Measurements from ENCODE around the gene MMP17.

MMP17 gene

DNA sequence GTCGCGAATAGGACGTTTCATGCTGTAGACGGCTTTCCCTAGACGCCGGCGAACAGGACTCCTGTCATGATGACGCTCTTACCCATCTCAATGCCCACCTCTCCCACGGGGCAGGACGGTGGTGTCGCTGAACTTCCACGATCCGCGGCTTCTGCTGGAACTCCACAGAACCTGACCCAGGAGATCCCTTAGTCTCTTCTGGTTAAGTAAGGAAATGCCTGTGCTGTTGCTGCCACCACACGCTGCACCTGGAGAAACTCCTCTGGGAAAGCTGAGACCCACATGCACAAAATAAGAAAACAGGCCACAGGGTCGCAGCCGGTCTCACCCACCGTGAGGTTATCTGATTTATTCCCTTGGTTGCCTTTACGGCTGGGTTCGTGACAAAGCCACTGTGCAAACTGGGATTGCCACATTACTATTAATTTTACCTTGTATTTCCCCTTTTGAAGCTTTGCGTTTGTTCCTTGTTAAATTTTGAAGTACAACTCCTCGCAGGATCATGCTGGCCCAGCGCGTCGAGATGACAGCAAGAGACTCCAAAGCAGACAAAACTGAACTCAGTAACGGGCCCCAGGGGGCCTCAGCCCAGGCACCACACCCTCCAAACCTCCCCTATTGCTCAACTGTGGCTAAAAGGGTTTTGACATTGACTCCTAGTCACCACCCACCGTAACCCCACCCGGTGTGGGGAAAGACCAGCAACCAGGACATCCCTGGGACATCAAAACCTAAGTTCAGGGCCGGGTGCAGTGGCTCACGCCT, 9.2 kb upstream of the MMP17 start:
- TF ChIP-seq FOXP2 (optimal IDR thresholded peaks at IDR 0.05; ENCODE audit: borderline replicate concordance, extremely low read depth, extremely low read length, insufficient read depth): no peak
- TF ChIP-seq, protein P1, sequence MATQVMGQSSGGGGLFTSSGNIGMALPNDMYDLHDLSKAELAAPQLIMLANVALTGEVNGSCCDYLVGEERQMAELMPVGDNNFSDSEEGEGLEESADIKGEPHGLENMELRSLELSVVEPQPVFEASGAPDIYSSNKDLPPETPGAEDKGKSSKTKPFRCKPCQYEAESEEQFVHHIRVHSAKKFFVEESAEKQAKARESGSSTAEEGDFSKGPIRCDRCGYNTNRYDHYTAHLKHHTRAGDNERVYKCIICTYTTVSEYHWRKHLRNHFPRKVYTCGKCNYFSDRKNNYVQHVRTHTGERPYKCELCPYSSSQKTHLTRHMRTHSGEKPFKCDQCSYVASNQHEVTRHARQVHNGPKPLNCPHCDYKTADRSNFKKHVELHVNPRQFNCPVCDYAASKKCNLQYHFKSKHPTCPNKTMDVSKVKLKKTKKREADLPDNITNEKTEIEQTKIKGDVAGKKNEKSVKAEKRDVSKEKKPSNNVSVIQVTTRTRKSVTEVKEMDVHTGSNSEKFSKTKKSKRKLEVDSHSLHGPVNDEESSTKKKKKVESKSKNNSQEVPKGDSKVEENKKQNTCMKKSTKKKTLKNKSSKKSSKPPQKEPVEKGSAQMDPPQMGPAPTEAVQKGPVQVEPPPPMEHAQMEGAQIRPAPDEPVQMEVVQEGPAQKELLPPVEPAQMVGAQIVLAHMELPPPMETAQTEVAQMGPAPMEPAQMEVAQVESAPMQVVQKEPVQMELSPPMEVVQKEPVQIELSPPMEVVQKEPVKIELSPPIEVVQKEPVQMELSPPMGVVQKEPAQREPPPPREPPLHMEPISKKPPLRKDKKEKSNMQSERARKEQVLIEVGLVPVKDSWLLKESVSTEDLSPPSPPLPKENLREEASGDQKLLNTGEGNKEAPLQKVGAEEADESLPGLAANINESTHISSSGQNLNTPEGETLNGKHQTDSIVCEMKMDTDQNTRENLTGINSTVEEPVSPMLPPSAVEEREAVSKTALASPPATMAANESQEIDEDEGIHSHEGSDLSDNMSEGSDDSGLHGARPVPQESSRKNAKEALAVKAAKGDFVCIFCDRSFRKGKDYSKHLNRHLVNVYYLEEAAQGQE (IDR thresholded peaks at IDR 0.05; ENCODE audit: insufficient read depth in 1 of 2, low read depth in 2 of 2, low read length in 2 of 2): no peak

DNA sequence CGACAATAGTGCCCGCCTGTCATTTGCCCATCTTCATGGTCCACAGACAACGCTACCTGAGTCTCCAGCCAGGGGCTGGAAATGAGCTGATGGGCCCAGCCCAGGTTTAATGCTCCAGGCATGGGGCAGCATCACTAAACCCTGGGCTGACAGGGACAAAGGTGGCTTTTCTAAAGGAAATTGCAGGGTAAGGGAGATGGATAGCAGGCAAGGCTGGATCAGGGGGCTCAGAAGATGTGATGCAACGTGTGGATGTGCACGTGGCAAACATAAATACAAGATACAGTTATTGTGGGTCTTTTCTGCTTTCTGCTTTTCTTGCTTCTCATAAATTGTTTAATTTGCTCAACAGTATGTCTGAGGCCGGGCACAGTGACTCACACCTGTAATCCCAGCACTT, 3.7 kb upstream of the MMP17 start:
- TF ChIP-seq, protein P1 (IDR thresholded peaks at IDR 0.05; ENCODE audit: insufficient read depth in 1 of 2, low read depth in 2 of 2, low read length in 2 of 2): no peak
- no peak for TF ChIP-seq SIN3A (IDR thresholded peaks at IDR 0.05; ENCODE audit: borderline replicate concordance, insufficient read depth, low read length)
- TF ChIP-seq TAF1 (IDR thresholded peaks at IDR 0.05; ENCODE audit: borderline replicate concordance, insufficient read depth, low read length): no peak
- TF ChIP-seq POLR2AphosphoS5 (IDR thresholded peaks at IDR 0.05; ENCODE audit: low read depth, low read length): no peak
- TF ChIP-seq FOXP2 (optimal IDR thresholded peaks at IDR 0.05; ENCODE audit: borderline replicate concordance, extremely low read depth, extremely low read length, insufficient read depth): no peak

DNA sequence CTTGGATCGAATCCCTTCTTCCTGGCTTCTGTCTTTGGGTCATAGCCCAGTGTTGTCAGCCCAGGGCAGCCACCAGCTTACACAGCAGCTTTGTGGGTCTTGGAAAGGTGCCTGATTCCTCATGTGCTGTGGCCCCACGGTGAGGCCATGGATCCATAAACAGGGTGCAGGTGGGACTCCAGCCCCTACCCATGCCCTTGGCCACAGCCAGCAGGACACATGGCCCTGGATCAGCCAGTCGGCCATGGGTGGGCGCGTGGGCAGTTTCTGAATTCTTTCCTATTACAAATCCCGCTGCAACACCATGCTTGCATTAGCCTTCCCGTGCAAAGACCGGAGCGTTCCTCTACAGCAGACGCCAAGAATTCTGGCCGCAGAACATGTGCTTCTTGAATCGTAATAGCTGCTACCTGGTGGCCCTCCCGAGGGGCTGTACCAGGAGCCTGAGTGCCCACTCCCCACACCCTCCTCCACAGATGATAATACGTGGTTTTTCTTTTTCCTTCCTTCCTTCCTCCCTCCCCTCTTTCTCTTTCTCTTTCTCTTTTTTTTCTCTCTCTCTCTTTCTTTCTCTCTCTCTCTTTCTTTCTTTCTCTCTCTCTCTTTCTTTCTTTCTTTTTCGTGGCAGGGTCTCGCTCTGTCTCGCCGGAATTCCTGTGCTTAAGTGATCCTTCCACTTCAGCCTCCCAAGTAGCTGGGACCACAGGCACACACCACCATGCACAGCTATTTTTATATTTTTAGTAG, 2.9 kb upstream of the MMP17 start:
- TF ChIP-seq SIN3A (IDR thresholded peaks at IDR 0.05; ENCODE audit: borderline replicate concordance, insufficient read depth, low read length) (no peak), POLR2AphosphoS5 (IDR thresholded peaks at IDR 0.05; ENCODE audit: low read depth, low read length) (no peak), FOXP2 (optimal IDR thresholded peaks at IDR 0.05; ENCODE audit: borderline replicate concordance, extremely low read depth, extremely low read length, insufficient read depth) (no peak), TAF1 (IDR thresholded peaks at IDR 0.05; ENCODE audit: borderline replicate concordance, insufficient read depth, low read length) (no peak)
- TF ChIP-seq, protein P1 (IDR thresholded peaks at IDR 0.05; ENCODE audit: insufficient read depth in 1 of 2, low read depth in 2 of 2, low read length in 2 of 2): no peak

DNA sequence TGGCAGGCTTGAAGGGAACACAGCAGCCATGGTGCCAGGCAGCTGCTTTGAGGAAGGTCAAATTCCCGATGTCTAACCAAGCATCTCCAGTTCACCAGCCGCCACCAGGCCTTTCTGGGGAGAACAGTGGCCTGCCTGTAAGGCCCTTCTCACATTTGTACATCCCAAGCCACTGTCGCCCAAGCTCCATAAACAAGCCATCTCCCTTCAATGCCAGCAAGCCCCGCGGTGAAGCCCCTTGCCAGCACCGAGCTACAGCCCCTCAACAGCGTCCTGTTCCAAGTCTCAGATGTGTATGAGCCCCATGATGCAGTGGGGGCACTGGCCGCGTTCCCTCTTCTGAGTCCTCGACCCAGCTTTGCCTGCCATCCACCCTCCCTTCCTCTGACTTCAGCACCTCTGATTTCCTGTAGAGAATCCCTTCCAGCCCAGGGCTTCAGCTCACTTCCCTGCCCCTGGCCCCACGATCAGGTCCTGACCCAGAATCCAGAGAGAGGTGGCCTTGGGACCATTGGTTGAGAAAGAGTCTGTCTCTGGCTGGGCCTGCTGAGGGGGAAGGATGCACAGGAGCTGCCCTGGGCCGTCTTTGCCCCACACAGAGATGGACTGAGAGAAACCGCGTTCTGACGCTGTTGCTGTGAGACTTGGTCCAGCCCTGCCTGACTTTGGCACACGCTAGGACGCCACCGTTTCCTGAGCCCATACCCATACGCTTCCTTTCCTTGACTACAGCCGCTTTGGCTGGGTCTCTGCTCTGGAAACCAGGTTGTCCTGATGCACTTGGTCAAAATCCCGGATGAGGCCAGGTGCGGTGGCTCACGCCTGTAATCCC, 1.9 kb upstream of the MMP17 start:
- no peak for TF ChIP-seq POLR2AphosphoS5 (IDR thresholded peaks at IDR 0.05; ENCODE audit: low read depth, low read length)
- no peak for TF ChIP-seq TAF1 (IDR thresholded peaks at IDR 0.05; ENCODE audit: borderline replicate concordance, insufficient read depth, low read length)
- no peak for TF ChIP-seq SIN3A (IDR thresholded peaks at IDR 0.05; ENCODE audit: borderline replicate concordance, insufficient read depth, low read length)
- TF ChIP-seq, protein P1 (IDR thresholded peaks at IDR 0.05; ENCODE audit: insufficient read depth in 1 of 2, low read depth in 2 of 2, low read length in 2 of 2): no peak
- no peak for TF ChIP-seq FOXP2 (optimal IDR thresholded peaks at IDR 0.05; ENCODE audit: borderline replicate concordance, extremely low read depth, extremely low read length, insufficient read depth)

Measured in PFSK-1 (cell line).